ENCODE results near the gene CRYBA4.

- TF ChIP-seq CTCF (IDR thresholded peaks at IDR 0.05) = no peak
- no peak for TF ChIP-seq EP300 (IDR thresholded peaks at IDR 0.05)
- TF ChIP-seq POLR2A (IDR thresholded peaks at IDR 0.05) = no peak
These were observed 13.6 kb upstream of the CRYBA4 start for GRCh38 chr22:26608129-26608528.
